Measurements from ENCODE around the gene UBE2O. TPM values are rescaled to one million over a fixed set of nuclear protein-coding genes. Genes with fewer than 3 reads are reported as not detected.

Gene UBE2O
- total RNA-seq, 1 experiment from 2014 or later, result 57.4 TPM

GRCh38 chr17:76439314-76439928 is 13.5 kb downstream of the UBE2O start:
- Histone ChIP-seq H3K27me3 (replicated peaks; ENCODE audit: insufficient read depth, low read depth, low read length, poor library complexity) (no peaks in the 10 kb centered on the region), H3K4me3 (ENCODE audit: low read depth, low read length, poor library complexity, severe bottlenecking) (no peak overlapping the region), H3K9me3 (ENCODE audit: low read depth, low read length, poor library complexity, severe bottlenecking) (no peaks in the 10 kb centered on the region), H3K27ac (ENCODE audit: low read depth, low read length, poor library complexity, severe bottlenecking) (no peak overlapping the region), H3K36me3 (ENCODE audit: insufficient read depth, low read length, poor library complexity, severe bottlenecking) (no peaks in the 10 kb centered on the region), H3K4me1 (ENCODE audit: insufficient read depth, low read length, poor library complexity, severe bottlenecking) (peaks cover 16% of the 10 kb centered on the region)
- ChIA-PET POLR2A (ENCODE audit: low non-redundant PET) (no interaction called here), CTCF (interaction anchor here (0.6 kb wide), 1 partner anchor 15 kb away, joined by 3 read pairs; no protein-coding TSS in a partner anchor)
- TF ChIP-seq, protein P1, sequence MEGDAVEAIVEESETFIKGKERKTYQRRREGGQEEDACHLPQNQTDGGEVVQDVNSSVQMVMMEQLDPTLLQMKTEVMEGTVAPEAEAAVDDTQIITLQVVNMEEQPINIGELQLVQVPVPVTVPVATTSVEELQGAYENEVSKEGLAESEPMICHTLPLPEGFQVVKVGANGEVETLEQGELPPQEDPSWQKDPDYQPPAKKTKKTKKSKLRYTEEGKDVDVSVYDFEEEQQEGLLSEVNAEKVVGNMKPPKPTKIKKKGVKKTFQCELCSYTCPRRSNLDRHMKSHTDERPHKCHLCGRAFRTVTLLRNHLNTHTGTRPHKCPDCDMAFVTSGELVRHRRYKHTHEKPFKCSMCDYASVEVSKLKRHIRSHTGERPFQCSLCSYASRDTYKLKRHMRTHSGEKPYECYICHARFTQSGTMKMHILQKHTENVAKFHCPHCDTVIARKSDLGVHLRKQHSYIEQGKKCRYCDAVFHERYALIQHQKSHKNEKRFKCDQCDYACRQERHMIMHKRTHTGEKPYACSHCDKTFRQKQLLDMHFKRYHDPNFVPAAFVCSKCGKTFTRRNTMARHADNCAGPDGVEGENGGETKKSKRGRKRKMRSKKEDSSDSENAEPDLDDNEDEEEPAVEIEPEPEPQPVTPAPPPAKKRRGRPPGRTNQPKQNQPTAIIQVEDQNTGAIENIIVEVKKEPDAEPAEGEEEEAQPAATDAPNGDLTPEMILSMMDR (conservative IDR thresholded peaks at IDR 0.05; ENCODE audit: low read depth, low read length), result no peak
- no peak for TF ChIP-seq EZH2 (IDR thresholded peaks at IDR 0.05; ENCODE audit: borderline replicate concordance, low read depth, low read length, poor library complexity, severe bottlenecking)
- DNase-seq (ENCODE audit: low spot score), result no peak
- no TSS peak for BruUV-seq (replicated peaks)
- intact Hi-C loops (cut with micrococcal nuclease; ENCODE audit: unreplicated experiment), result no loop called here

DNA sequence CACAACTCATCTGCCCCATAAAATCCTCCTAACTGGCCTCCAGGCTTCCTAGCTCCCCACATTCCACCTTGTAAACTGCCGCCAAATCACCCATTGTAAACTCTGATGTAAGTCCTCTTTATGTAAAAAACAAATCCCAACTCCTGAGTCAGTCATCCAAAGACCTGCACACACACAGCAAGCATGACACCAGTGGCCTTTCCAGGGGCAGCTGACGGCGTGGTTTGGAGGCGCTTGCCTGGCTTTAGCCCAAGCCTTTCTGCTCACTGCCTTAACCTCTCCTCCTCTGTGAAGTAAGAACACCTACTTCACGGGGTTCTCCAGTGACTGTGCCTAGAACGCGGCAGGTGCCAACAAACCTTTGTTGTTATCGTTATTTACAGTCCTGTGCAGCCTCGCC is 14.0 kb downstream of the UBE2O start:
- Histone ChIP-seq H3K4me3 (ENCODE audit: low read depth, low read length, poor library complexity, severe bottlenecking) (no peak overlapping the region), H3K27ac (ENCODE audit: low read depth, low read length, poor library complexity, severe bottlenecking) (no peak overlapping the region), H3K9me3 (ENCODE audit: low read depth, low read length, poor library complexity, severe bottlenecking) (no peaks in the 10 kb centered on the region), H3K4me1 (ENCODE audit: insufficient read depth, low read length, poor library complexity, severe bottlenecking) (peaks cover 16% of the 10 kb centered on the region), H3K36me3 (ENCODE audit: insufficient read depth, low read length, poor library complexity, severe bottlenecking) (no peaks in the 10 kb centered on the region), H3K27me3 (replicated peaks; ENCODE audit: insufficient read depth, low read depth, low read length, poor library complexity) (no peaks in the 10 kb centered on the region)
- CTCF ChIA-PET, result interaction anchor here (0.6 kb wide), 1 partner anchor 15 kb away, joined by 3 read pairs; no protein-coding TSS in a partner anchor
- POLR2A ChIA-PET (ENCODE audit: low non-redundant PET), result no interaction called here
- TF ChIP-seq, protein P1 (conservative IDR thresholded peaks at IDR 0.05; ENCODE audit: low read depth, low read length), result no peak
- no peak for TF ChIP-seq EZH2 (IDR thresholded peaks at IDR 0.05; ENCODE audit: borderline replicate concordance, low read depth, low read length, poor library complexity, severe bottlenecking)
- no TSS peak for BruUV-seq (replicated peaks)
- intact Hi-C loops (cut with micrococcal nuclease; ENCODE audit: unreplicated experiment), result no loop called here
- DNase-seq (ENCODE audit: low spot score), result no peak

GRCh38 chr17:76437467-76438402 is 15.2 kb downstream of the UBE2O start:
- no peak overlapping the region for H3K27ac ChIP-seq (ENCODE audit: low read depth, low read length, poor library complexity, severe bottlenecking)
- no TSS peak for BruUV-seq (replicated peaks)
- no peaks in the 10 kb centered on the region for H3K9me3 ChIP-seq (ENCODE audit: low read depth, low read length, poor library complexity, severe bottlenecking)
- intact Hi-C loops (cut with micrococcal nuclease; ENCODE audit: unreplicated experiment), result no loop called here
- H3K4me1 ChIP-seq (ENCODE audit: insufficient read depth, low read length, poor library complexity, severe bottlenecking), result peaks cover 10% of the 10 kb centered on the region
- ChIA-PET POLR2A (ENCODE audit: low non-redundant PET) (no interaction called here), CTCF (no interaction called here)
- no peak for TF ChIP-seq EZH2 (IDR thresholded peaks at IDR 0.05; ENCODE audit: borderline replicate concordance, low read depth, low read length, poor library complexity, severe bottlenecking)
- TF ChIP-seq, protein P1 (conservative IDR thresholded peaks at IDR 0.05; ENCODE audit: low read depth, low read length), result no peak
- H3K36me3 ChIP-seq (ENCODE audit: insufficient read depth, low read length, poor library complexity, severe bottlenecking), result no peaks in the 10 kb centered on the region
- H3K4me3 ChIP-seq (ENCODE audit: low read depth, low read length, poor library complexity, severe bottlenecking), result no peak overlapping the region
- H3K27me3 ChIP-seq (replicated peaks; ENCODE audit: insufficient read depth, low read depth, low read length, poor library complexity), result no peaks in the 10 kb centered on the region
- DNase-seq (ENCODE audit: low spot score), result no peak
